ENCODE measurements around the gene PRAME.
"Not testable (repeated sequence)": the region's sequence is repeated elsewhere in the genome, so short reads cannot be mapped to it uniquely, and the experiment has no call there.

Gene PRAME

DNA sequence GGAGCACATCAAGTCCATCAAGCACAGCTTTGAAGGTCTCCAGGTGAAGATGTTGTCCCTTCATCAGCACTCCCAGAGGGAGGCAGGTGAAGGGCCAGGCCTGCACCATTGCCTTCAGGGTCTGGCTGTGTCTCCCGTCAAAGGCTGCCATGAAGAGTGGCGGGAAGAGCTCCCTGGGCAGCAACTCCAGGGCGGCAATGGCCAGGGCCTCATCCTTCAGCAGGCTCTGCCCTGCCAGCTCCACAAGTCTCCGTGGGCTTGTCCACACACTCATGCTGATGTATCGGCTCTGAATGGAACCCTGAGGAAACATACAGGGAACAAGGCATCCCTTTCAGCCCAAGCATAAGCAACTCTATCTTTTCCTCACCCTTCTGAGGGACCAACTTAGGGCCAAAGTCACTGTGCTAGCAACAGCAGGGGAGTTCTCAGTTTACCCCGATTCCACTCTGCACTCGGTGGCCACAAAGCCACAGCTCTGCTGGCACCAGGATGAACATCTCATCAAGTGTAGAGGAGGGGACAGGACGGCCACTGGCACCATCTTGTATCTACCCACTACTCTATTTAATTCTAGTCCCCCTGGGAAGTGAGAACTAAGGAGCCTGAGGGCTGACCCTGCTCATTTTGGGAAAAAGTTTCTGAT, 8.2 kb downstream of the PRAME start:
- no peak for DNase-seq

DNA sequence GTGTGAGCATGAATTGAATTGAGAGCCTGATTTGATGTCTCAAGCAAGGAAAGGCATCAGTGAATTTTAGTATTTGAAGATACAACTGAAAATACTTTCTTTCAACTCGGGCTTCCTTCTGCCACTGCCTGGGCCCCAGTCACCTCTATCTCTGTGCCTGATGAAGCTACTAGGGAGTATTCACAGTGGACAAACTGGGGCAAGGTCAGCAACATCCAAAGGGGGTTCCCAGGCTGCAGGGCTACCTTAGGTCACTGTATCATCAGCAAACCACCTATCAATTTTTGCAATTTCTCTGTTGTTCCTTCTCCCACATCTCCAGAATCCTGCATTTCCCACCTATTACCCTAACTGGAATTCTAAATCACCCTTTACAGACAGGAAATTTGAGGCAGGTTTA, 10.2 kb downstream of the PRAME start:
- DNase-seq: no peak

DNA sequence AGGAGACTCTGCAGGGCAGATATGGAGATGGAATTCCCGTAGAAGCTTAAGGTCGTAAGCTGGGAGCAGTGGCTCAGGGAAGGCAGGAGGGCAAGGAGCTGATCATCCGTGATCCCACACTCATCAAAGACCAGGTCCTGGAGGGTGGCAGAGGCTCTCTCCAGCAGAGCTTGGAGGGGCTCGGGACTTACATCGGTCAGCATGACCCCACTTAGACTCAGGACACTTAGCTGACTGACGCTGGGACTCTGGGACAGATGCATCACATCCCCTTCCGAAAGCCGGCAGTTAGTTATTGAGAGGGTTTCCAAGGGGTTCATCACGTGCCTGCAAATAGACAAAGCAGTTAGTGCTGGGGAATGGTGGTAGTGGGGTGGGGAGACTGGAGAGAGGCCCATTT, 10.7 kb downstream of the PRAME start:
- no peak for DNase-seq

DNA sequence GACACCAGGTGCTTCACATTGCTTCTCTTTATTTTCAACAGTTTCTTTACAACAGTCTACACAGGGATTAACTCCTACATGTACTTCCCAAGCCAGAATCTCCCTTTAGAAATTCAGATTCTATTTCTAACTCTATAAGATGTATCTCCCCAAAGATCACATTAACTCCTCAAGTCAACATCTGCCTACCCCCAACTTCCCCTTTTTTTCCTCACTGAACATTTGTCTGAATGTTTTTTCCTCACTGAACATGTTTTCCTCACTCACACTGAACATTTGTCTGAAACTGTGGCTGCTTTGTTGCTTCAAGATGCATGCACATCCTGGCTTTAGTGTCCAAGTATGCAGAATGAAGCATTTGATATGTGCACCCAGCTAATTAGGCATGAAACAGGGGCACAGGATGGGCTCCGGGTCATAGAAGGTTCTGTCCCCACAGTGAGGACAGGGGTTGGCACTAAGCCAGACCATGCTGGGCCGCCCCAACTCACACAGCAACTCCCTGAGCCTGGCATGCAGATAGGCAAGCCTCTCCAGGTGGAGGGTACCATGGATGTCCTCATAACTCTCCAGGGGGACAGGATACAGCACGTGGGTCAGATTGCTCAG, 11.3 kb downstream of the PRAME start:
- no peak for DNase-seq

DNA sequence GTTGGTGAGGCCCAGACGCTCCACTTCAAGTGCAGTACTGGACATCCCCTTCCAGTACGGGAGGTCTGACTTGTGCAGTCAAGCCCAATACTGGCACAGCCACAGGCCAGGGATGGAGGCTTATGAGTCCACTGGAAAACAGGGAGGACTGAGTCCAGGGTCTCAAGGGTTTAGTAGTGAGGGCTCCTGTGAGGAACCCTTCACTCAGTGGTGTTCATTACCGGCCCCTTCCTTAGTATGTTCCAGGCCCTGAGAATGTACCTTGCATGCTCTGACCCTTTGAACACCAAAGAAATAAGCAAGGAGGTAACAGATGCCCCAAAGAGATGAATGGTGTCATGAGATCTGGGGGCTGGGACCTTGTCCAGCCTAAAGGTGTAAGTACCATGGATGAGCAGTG, 11.8 kb downstream of the PRAME start:
- no peak for DNase-seq

DNA sequence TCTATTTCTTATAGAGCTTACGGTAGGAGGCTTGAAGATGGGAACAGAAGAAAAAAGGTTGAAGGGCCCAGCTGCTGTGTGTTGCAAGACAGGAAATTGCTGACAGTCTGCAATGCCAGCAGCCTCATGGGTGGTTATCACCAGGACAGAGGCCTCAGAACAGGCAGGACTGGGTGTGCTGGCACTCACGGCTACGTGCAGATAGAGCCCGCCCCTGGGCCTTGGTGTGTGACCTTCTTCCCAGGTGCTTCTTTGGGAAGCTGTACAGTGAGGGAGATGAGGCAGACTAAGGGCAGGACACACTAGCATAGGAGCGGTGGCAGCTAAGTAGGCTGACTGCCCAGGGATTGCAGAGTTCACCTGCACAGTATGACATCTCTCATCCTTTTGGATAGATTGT, 12.6 kb downstream of the PRAME start:
- no peak for DNase-seq

DNA sequence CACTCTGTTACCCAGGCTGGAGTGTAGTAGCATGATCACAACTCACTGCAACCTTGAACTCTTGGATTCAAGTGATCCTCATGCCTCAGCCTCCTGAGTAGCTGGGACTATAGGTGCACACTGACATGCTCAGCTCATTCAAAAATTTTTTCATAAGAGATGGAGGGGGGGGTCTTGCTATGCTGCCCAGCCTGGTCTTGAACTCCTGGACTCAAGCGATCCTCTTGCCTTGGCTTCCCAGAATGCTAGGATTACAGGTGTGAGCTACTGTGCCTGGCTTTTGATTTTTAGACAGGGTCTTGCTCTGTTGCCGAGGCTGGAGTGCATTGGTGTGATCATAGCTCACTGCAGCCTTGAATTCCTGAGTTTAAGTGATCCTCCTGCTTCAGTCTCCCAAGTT, 14.0 kb downstream of the PRAME start:
- no peak for DNase-seq

DNA sequence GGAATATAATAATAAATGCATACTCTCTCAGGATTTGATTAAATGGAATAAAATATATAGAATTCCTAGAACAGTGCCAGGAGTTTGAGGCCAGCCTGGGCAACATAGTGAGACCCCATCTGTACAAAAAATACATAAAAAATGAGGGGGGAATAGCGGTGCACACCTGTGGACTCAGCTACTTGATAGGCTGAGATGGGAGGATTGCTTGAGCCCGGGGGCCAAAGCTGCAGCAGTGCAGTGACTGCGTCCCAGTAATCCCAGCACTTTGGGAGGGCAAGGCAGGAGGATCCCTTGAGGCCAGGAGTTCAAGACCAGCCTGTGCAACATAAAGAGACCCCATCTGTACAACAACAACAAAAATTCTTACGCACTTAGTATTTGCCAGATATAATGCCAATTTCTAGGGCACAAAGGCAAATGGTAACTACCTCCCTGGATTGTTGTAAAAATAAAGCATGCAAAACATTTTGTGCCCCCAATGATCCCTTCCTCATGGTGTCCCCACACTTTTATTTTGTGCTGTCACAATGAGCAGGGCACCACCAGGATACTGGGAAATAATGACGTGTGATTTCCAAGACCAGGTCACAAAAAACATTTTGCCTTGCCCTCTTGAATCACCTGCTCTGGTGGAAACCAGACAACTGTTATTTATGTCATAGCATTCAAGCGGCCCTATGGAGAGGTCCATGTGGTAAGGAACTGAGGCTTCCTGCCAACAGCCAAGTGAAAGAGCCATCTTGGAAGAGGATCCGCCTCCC, 20.7 kb downstream of the PRAME start:
- no peak for DNase-seq

DNA sequence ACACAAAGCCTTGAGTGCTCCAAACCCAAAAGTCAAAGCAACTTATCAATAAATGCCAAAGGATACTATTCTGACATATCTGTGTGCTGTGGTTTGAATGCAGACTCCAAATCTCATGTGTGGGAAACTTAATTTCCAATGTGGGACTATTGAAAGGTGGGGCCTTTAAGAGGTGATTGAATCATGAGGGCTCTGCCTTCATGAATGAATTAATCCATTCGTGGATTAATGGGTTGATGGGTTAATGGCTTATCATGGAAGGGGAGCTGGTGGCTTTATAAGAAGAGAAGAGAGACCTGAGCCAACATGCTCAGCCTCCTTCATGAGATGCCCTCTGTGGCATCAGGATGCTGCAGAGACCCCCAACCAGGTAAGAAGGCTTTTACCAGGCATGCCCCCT, 22.1 kb downstream of the PRAME start:
- DNase-seq: no peak

DNA sequence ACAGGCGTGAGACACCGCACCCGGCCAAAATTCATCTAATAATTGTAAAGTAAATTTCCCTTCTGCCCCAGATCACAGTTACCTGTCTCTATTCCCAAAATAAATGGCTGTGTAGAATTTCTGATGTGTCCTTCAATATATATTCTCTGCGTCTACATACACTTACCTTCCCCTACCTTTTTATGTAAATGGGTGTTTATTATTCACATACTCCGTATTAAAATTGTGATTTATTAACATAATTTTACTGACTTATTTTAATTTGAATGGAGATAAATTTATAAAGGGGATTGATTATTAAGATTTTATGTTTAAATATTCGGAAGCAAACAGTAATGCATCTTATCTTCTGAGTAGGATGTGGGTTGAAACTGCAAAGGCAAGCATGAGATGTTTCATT, 22.6 kb downstream of the PRAME start:
- DNase-seq: no peak

DNA sequence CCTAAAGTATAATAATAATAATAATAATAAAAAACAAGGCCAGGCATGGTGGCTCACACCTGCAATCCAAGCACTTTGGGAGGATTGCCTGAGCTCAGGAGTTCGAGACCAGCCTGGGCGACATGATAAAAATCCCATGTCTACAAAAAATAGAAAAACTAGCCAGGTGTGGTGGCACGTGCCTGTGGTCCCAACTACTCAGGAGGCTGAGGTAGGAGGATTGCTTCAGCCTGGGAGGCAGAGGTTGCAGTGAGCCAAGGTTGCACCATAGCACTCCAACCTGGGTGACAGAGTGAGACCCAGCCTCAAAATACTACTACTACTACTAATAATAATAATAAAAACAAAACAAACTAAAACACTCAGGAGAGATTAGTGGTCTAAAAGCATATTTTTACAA, 23.4 kb downstream of the PRAME start:
- no peak for DNase-seq

DNA sequence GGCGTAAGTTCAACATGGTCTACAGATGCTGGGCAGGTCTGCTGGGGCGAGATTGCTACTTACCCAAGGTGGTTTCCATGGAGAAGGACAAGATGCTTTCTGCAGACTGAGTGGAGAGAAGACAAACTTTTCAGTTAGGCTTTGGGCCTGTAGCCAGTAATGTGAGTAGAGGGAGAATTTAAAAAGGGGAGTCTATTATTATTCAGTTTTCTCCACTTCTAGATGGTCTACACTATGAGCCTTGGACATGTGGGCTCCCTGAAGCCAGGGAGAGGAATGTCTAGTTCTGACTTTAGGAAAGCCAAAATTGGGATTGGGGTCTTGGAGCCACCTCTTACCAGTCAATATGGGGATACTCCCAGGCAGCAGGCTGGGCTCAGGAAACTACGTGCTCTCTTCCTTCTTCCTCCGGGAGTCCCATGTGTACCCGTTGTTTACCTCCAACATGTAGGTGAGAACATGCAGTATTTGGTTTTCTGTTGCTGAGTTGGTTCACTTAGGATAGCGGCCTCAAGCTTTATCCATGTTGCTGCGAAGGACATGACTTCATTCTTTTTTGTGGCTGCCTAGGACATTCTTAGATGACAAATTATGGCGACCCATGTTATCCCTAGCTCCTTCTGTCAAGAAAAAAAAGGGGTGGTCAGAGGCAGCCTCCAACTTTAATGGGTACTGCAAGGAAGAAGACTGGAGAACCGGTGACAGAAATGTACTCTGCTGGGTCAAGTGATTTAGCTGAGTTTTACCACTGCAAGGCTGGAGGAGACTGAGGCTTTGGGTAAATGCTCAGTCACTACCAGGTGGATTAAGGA, 24.3 kb downstream of the PRAME start:
- DNase-seq: no peak

DNA sequence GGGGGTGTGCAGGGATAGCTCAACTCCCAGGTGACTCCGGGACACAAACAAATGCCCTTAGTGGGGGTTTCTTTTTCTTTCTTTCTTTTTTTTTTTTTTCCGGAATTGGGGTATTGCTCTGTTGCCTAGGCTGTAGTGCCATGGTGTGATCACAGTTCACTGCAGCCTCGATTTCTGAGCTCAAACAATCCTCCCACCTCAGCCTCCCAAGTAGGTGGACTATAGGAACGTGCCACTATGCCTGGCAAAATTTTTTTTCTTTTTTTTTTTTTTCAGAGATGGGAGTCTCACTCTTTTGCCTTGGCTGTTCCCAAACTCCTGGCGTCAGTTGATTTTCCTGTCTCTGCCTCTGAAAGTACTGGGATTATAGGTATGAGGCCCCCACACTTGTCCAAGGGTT, 25.2 kb downstream of the PRAME start:
- no peak for DNase-seq

DNA sequence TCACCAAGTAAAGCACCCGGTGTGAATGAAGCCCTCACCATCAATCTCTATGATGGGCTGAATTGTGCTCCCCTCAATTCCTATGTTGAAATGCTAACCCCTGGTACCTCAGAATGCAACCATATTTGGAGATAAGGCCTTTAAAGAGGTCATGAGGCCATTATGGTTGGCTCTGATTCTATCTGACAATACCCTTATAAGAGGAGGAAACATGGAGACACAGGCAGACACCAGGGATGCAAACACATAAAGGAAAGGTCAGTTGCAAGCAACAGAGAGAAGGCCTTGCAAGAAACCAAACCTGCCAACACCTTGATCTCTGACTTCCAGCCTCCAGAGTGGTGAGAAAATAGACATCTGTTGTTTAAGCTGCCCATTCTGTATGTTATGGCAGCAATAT, 25.6 kb downstream of the PRAME start:
- DNase-seq: no peak

DNA sequence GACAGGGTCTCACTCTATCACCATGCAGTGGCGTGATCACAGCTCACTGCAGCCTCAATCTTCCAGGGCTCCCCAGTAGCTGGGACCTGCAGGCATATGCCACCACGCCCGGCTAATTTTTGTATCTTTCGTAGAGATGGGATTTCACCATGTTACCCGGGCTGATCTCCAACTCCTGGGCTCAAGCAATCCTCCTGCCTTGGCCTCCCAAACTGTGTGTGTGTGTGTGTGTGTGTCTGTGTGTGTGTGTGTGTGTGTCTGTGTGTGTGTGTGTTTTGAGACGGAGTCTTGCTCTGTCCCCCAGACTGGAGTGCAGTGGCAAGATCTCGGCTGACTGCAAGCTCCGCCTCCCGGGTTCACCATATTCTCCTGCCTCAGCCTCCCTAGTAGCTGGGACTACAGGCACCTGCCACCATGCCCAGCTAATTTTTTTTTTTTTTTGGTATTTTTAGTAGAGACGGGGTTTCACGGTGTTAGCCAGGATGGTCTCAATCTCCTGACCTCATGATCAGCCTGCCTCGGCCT, 26.5 kb downstream of the PRAME start:
- not testable (repeated sequence) for DNase-seq

DNA sequence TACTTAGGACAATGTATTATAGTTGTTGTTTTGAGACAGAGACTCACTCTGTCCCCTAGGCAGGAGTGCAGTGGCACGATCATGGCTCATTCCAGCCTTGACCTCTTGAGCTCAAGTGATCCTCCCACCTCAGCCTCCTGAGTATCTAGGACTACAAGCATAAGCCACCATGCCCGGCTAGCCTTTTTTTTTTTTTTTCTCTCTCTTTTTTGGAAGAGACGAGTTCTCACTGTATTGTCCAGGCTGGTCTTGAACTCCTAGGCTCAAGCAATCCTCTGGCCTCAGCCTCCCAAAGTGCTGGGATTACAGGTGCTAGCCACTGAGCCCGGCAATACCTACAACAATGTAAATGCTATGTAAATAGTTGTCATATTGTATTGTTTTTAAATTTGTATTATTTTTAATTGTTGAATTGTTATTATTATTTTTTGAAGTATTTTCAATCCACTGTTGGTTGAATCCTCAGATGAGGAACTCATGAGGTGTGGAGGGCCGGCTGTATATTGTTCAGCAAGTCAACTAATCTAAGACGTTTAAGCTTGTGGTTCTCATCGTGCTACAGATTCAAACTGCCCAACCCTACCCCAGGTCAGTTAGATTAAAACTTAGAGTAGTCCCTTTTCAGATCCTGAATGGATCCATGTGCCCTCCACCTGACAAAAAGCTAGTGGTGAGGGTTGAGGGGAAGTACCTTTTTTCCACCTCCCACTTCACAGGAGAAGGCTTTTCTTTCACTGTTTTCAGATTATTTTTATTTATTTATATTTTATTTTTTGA, 27.1 kb downstream of the PRAME start:
- DNase-seq: no peak

DNA sequence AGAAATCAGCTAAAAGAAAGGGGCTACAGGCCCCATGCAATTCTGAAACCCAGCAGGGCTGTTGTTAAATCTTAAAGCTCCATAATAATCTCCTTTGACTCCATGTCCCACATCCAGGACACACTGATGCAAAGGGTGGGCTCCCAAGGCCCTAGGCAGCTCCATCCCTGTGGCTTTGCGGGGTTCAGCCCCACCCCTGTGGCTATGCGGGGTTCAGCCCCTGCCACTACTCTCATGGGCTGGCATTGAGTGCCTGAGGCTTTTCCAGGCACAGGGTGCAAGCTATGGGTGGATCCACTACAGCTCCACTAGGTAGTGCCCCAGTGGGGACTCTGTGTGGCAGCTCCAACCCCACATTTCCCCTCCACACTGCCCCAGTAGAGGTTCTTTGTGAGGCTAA, 30.3 kb downstream of the PRAME start:
- DNase-seq: no peak

DNA sequence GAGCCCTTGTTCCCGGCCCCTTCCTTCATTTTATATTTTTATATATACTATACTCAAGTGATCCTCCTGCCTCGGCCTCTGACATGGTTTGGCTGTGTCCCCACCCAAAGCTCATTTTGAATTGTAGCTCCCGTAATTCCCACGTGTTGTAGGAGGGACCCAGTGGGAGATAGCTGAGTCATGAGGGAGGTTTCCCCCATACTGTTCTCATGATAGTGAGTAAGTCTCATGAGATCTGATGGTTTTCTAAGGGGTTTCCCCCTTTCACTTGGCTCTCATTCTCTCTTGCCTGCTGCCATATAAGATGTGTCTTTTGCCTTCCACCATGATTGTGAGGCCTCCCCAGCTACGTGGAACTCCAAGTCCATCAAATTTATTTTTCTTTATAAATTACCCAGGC, 31.8 kb downstream of the PRAME start:
- no peak for DNase-seq

DNA sequence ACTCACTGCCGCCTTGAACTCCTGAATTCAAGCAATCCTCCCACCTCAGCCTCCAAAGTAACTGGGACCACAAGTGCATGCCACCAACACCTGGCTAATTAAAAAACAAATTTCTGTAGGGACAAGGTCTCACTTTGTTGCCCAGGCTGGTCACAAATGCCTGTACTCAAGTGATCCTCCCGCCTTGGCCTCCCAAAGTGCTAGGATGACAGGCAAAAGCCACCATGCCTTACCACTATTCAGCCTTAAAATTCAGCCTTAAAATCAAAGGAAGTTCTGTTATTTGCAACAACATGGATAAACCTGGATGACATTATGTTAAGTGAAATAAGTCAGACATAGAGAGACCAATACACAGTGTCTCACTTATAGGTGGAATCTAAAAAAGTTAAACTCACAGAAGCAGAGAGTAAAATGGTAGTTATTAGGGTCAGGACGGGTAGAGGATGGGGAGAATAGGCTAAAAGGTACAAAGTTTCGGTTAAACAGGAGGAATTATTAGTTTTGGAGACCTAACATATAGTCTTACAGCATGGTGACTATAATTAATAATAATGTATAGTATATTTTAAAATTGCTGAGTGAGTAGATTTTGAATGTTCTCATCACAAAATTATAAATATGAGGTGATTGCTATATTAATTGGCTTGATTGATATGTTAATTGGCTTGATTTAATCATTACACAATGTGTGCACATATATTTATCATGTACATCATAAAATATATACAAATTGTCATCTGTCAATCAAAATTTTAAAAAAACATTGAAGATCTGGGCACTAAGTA, 32.7 kb downstream of the PRAME start:
- DNase-seq: no peak

DNA sequence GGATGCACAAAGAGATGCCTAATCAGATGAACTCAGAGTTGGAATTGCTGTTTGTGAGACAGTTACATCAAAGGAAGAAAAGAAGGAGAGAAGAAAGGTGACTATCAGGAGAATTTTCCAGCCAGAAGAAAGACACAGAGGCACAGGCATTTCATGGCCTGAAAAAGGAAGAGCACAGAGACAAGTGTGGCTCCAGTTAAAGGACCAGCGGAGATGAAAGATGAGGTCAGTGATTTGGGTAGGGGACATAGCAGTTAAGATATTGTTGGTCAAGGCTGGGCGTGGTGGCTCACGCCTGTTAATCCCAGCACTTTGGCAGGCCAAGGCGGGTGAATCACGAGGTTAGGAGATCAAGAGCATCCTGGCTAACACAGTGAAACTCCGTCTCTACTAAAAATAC, 35.6 kb downstream of the PRAME start:
- no peak for DNase-seq

DNA sequence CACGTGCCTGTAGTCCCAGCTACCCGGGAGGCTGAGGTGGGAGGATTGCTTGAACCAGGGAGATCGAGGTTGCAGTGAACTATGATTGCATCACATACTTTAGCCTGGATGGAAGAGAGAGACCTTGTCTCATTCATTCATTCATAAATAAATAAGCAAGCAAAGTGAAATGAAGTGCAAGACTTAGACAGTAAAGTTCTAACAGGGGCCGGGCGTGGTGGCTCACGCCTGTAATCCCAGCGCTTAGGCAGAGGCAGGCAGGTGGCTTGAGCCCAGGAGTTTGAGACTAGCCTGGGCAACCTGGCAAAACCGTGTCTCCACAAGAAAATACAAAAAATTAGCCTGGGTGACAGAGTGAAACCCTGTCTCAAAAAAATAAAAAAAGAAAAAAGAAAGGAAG, 37.4 kb downstream of the PRAME start:
- no peak for DNase-seq

Measured in CD4-positive, alpha-beta T cell treated with Interleukin-21 for 1 hour (primary cell).